Stimulated activated CD8-positive, alpha-beta memory T cell treated with anti-CD3 and anti-CD28 coated beads, Interleukin-15, amount 100 ng/mL, for 4 hours (primary cell): ENCODE measurements around the gene UGT1A4.
"Not testable (repeated sequence)": the region's sequence is repeated elsewhere in the genome, so short reads cannot be mapped to it uniquely, and the experiment has no call there.

Experiments
- DNase-seq, 2 donors: peaks; one replicate each; pipeline ENCODE4 v3.0.0-alpha.2; 2020; ENCODE audit warnings: low read depth in 2 of 2

UGT1A4 gene

DNA sequence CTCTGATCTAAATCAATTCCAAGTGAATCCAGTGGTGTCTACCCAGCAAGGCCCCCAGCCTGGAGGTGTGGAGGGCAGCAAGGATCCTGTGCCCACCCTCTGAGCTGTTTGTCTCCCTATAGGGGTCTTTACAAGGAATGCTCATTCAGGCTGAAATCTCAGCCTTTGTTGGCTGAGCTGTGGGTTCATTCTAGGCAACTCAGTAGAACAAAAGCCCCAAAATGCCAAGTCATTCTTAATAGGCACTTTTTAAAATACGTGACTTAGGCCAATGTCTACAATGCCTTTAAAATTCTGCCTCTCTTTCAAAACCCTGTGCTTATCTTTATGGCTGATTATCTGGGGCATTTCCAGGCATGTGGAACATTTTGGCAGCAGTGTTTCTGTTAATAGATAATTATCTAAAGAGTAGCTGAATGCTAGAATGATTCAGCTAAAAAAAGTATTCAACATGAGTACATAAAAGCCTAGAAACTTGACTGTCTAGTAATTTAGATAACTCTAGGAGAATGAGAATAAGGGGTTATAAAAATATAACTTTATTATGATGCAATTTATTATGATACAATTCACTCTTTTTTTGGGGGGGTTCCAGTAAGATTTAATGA lies 18.4 kb upstream of the UGT1A4 start:
- no peak for DNase-seq

GRCh38 chr2:233700842-233701241 lies 17.7 kb upstream of the UGT1A4 start:
- DNase-seq: not testable (repeated sequence)

DNA sequence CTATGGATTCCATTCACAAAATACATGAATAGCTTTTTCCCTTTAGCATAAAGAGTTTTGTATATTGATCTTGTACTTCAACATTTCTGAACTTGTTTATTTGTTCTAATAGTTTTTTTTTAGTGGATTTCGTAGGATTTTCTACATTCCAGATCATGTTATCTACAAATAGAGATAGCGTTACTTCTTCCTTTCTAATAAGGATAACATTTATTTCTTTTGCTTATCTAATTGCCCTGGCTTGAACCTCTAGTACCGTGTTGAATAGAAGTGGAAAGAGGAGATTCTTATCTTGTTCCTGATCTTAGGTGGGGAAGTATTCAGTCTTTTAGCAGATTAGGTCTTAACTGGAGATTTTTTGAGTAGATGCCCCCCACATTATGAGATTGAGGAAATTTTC lies 16.3 kb upstream of the UGT1A4 start:
- no peak for DNase-seq

- no peak for DNase-seq
Observed at GRCh38 chr2:233705911-233706506, 12.5 kb upstream of the UGT1A4 start.

GRCh38 chr2:233706720-233707119 lies 11.8 kb upstream of the UGT1A4 start:
- no peak for DNase-seq

DNA sequence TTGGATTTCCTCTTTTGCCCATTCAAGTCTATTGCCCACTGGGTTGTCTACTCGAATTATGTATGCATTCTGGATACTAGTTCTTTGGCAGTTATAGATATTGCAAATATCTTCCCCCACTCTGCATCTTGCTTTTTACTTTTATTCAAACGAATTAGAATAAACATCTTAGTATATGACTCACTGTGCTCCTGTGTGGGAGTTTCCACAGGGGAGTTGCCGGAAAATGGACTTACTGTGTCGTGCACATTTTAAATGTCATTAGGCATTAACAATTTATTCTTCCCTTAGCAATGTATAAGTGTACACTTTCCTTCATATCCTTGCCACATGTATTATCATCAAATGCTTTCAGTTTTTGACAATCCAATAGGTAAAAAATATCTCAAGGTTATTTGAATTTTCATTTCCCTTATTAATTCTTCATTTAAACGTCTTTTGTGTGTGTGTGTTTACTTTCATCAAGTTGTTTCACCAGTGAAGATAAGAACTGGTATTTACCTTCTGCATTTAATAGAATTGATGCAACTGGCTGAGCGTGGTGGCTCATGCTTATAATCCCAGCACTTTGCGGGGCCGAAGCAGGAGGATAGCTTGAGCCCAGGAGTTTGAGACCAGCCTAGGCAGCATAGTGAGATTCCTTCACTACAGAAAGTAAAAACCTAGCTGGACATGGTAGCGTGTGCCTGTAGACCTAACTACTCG lies 10.4 kb upstream of the UGT1A4 start:
- DNase-seq: no peak

- no peak for DNase-seq
Observed at GRCh38 chr2:233708942-233709341, 9.6 kb upstream of the UGT1A4 start.

DNA sequence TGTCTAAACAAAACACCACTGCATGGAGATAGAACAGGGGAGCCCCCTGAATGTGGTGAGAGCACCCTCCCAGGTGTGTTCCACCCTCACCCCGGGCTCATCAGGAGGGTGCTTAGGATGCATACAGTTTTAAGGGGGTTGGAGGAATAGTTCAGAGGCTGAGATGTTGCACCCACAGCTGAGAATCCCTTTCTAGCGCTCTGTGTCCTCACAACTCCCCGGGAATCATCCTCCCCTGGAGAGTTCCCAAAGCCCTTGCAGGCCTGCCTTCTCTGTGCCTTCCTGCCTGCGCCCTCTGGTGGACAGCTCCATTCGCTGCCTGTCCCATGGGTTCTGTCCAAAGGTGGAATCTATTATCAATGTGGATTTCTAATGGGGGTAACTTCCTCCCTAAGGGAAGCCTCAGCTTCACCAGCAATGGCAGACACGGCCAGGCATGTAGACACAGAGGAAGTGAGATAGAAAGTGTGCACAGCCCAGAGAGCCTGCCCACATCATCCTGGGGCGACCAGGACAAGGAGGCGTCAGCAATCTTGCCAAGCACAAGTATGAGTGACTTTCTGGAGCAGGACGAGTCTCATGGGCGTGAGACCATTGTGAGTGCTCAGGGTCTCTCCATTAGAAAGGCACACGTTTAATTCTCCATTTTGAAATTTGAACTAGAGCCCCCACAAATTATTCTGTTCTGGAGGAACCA lies 7.1 kb upstream of the UGT1A4 start:
- DNase-seq: peak; percentile 31 to 35

- DNase-seq: no peak
Observed at GRCh38 chr2:233712611-233713261, 5.8 kb upstream of the UGT1A4 start, which contains the start of gene UGT1A5. Gene UGT1A5 (plus strand): TSS chr2:233712907. CDS start chr2:233712992, 85 bp downstream.

GRCh38 chr2:233713262-233713615 lies 5.3 kb upstream of the UGT1A4 start:
- DNase-seq: no peak

DNA sequence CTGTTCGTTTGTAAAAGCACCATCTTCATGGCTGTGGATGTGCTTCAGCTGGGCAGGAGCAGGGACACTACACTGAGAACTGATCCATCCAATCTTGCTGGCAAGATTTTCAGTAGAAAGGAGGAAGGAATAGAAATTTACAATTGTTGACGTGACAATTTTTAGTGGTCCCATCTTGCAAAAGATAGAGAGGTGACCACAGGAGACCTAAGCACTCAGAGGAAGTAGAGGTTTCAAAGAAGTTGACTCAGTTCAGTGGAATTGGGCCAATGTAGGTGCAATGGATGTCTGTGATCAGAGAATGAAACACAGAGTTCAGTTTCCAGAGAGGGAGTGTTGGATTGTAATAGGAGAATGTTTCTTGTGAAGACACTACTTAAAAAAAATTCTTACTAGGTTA lies 4.4 kb upstream of the UGT1A4 start:
- DNase-seq: no peak

DNA sequence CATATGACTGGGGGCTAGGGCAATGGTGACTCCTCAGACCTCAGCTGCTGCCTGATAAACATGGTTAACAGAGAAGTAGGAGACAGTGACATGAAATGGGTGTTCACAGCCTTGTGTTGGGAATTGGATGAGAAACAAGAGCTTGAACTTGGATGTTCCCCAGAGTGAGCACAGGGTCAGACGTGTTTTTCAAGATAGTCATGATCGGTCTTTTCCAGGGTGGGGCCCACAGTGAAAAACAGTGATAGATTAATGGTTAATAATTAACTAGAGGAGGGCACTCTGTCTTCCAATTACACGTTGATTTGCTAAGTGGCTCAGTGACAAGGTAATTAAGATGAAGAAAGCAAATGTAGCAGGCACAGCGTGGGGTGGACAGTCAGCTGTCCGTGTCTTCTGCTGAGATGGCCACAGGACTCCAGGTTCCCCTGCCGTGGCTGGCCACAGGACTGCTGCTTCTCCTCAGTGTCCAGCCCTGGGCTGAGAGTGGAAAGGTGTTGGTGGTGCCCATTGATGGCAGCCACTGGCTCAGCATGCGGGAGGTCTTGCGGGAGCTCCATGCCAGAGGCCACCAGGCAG lies 10.3 kb downstream of the UGT1A4 start, which contains the start of gene UGT1A3:
UGT1A3 (plus strand) TSS at position 320 of the 579 bp plus-strand sequence; CDS start at position 405, 85 bp downstream.
- no peak for DNase-seq

DNA sequence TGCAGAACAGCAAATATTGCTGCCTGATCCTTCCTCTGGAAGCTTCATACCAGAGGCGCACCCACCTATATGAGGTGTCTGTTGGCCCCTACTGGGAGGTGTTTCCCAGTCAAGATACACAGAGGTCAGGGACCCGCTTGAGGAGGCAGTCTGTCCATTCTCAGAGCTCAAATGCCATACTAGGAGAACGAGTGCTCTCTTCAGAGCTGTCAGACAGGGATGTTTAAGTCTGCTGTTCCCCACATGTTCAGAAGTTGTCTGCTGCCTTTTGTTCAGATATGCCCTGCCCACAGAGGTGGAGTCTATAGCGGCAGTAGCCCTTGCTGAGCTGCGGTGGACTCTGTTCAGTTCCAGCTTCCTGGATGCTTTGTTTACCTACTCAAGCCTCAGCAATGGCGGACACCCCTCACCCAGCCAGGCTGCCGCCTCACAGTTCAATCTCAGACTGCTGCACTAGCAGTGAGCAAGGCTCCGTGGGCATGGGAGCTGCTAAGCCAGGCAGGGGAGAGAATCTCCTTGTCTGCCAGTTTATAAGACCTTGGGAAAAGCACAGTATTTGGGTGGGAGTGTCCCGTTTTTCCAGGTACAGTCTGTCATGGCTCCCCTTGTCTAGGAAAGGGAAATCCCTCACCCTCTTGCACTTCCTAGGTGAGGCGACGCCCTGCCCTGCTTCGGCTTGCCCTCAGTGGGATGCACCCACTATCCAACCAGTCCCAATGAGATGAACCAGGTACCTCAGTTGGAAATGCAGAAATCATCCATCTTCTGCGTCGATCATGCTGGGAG lies 18.5 kb downstream of the UGT1A4 start:
- DNase-seq: not testable (repeated sequence)

- no peak for DNase-seq
Observed at GRCh38 chr2:233740870-233741269, 22.3 kb downstream of the UGT1A4 start.

DNA sequence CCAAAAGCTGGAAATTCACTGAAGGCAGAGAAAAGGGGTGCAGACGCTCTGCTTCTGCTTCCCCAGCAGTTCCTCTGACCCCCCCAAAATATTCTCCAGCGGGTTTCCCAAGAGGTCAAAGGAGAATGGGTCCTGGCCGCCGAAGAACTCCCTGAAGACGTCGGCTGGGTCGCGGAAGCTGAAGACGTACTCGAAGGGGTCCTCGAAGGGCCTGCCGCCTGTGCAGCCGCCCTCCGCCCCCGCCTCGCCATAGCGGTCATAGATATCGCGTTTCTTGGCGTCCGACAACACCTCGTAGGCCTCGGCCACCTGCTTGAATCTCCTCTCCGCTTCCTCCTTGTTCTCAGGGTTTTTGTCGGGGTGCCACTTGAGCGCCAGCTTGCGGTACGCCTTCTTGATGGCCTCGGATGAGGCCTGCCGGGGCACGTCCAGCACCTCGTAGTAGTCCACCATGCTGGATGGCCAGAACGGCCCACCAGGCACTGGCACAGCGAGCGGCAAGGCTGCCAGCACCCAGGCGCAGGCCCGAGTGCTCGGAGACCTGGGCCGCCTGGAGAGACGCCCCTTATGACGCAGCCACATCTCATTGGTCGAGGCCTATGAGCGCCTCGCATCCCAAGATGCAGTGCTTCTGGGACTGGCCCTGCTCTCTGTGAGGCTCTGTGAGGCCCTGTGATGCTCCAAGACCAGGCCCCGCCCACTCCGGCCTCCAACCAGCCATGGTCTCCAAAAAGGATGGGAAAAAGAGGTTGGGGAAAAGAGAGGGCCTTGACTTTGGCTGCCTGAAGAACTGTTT lies 25.1 kb downstream of the UGT1A4 start:
- DNase-seq: no peak

DNA sequence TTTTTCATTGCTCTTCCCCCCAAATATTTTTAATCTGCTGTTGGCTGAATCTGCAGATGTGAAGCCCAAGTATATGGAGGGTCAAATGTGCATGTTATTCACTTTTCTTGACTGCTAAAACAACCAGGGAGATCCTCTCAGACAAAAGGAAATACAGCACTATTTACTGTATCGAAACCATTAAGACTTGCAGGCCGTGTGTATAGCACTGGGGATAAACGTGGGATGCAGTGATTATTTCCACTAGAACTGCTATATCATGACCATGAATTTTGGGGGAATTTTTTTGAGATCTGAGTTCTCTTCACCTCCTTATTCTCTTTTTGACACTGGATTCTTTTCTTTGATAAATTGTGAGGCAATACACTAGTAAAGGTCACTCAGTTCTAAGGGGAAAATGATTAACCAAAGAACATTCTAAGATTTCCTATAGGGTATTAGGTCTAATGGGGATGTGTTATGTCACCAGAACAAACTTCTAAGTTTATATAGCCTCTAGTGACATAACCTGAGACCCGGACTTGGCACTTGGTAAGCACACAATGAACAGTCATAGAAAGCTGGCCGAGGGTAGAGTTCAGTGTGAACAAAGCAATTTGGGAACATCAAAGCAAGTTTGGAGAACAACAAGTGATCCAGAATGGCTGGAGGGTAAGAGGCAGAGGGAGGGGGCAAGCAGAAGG lies 26.7 kb downstream of the UGT1A4 start:
- no peak for DNase-seq

DNA sequence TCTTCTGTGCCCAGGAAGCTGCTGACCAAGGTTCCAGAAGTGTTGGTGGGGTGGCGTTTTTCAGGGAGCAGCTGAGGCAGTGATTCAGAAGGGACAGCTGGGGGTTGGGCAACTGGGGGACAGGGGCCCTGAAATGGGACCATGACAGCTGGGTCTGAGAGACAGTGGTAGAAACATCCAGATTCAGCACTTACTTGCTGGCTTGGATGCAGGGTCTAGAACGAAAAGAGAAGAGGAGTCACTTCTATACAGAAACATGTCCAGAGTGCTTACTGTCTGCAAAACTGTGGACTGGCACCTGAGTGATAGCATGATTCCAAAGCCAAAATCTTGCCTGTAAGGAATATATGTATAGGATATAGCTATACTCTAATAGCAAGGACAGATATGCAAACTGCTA lies 27.3 kb downstream of the UGT1A4 start:
- not testable (repeated sequence) for DNase-seq

- DNase-seq: no peak
Observed at GRCh38 chr2:233746475-233747282, 28.1 kb downstream of the UGT1A4 start.

DNA sequence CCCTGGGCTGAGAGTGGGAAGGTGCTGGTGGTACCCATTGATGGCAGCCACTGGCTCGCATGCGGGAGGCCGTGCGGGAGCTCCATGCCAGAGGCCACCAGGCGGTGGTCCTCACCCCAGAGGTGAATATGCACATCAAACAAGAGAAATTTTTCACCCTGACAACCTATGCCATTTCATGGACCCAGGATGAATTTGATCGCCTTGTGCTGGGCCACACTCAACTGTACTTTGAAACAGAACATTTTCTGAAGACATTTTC lies 28.7 kb downstream of the UGT1A4 start:
- DNase-seq: no peak
